ENCODE data around the gene SLC23A2. TPM values are rescaled to one million over a fixed set of nuclear protein-coding genes. Genes with fewer than 3 reads are reported as not detected.

SLC23A2 gene
- total RNA-seq, 2 experiments from 2014 or later, result 14.3 to 25.7 TPM

DNA sequence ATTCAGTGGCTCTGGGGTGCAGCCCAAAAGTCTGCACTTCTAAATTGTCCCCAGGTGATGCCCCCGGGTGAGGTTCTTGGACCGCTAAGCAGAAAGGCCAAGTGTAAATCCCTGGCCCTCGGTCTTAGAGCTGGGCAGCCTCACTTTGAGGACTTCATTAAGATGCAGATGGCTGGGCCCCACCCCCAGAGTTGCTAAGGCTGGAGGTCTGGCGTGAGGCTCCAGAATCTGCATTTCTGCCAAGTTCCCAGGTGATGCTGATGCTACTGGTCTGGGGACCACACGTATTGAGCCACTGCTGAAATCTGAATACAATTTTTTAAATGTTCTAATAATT is 735 bp upstream of the SLC23A2 start:
- Histone ChIP-seq H3K4me2 (ENCODE audit: low read length) (peak overlapping the region; percentile 88), H3K4me1 (ENCODE audit: insufficient read depth, low read length, poor library complexity, severe bottlenecking) (peaks cover 40% of the 10 kb centered on the region), H3K9me2 (ENCODE audit: insufficient read depth, low read length) (no peaks in the 10 kb centered on the region), H3K9me3 (ENCODE audit: low read length) (no peaks in the 10 kb centered on the region), H4K20me1 (ENCODE audit: insufficient read depth, low read length) (peaks cover 11% of the 10 kb centered on the region), H3K4me3 (ENCODE audit: low read depth, low read length, poor library complexity, severe bottlenecking) (peak overlapping the region; percentile 90), H3K27ac (ENCODE audit: low read depth, low read length, poor library complexity, severe bottlenecking) (no peak overlapping the region), H3K36me3 (ENCODE audit: insufficient read depth, low read length) (no peaks in the 10 kb centered on the region), H2AFZ (ENCODE audit: low read length) (peak overlapping the region; percentile 96), H3K79me2 (ENCODE audit: insufficient read depth, low read depth, low read length) (peaks cover 37% of the 10 kb centered on the region)
- CTCF ChIA-PET (ENCODE audit: unreplicated experiment), result no interaction called here
- POLR2A ChIA-PET, result interaction anchor here (0.6 kb wide), 1 partner anchor 15 kb away, joined by 3 read pairs; no protein-coding TSS in a partner anchor
- no peak for TF ChIP-seq EZH2phosphoT487 (IDR thresholded peaks at IDR 0.05; ENCODE audit: borderline replicate concordance, low read depth, low read length)
- TF ChIP-seq, protein P1, sequence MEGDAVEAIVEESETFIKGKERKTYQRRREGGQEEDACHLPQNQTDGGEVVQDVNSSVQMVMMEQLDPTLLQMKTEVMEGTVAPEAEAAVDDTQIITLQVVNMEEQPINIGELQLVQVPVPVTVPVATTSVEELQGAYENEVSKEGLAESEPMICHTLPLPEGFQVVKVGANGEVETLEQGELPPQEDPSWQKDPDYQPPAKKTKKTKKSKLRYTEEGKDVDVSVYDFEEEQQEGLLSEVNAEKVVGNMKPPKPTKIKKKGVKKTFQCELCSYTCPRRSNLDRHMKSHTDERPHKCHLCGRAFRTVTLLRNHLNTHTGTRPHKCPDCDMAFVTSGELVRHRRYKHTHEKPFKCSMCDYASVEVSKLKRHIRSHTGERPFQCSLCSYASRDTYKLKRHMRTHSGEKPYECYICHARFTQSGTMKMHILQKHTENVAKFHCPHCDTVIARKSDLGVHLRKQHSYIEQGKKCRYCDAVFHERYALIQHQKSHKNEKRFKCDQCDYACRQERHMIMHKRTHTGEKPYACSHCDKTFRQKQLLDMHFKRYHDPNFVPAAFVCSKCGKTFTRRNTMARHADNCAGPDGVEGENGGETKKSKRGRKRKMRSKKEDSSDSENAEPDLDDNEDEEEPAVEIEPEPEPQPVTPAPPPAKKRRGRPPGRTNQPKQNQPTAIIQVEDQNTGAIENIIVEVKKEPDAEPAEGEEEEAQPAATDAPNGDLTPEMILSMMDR (conservative IDR thresholded peaks at IDR 0.05; ENCODE audit: low read length), result no peak
- BruUV-seq (replicated peaks), result no TSS peak
- no peak for DNase-seq (ENCODE audit: low spot score)
- intact Hi-C loops (cut with micrococcal nuclease; ENCODE audit: unreplicated experiment), result loop anchor here (5.0 kb wide), 1 partner anchor 90 kb away; no protein-coding TSS in a partner anchor

DNA sequence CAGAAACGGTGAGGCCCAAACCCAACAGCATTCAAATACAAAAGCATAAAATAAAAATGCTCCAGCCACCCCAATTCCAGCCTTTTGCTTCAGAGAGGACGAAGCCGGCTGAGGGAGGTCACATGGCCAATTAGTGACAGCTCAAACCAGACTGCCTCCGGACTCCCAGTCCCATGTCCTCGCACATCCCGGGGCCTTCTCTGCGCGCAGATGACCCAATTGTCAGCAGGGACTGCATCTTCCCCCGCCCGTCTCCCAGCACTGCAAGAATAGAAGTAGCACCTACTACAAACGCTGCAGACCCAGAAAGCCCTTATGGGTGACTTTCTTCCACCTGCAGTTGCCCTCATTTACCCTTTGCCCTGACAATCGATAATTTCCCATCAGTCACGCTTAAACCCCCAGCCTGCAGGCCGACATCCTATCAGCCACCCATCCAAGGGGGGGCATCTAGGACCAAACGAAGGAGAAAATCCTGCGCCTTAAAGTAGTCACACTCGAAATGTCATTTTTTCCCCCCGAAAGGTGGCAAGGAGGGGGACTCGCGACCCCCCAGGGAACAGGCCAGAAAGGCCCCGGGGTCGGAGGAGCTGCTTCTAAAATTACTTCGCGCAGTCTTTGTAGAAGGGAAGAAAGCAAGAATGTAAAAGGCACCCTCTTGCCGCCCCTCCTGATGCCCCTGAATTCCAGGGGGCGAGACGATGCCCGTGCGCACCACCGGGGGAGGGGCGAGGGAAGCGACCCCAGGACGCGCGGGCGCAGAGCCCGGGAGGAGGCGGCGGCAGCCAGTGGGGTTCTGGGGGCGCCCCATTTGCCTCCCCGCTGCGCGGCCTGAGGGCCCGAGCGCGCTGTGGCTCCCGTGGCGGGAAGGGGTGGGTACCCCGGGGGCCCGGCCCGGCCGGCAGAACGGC is 792 bp downstream of the SLC23A2 start:
- Histone ChIP-seq H3K4me2 (ENCODE audit: low read length) (peak overlapping the region; percentile 93), H3K4me3 (ENCODE audit: low read depth, low read length, poor library complexity, severe bottlenecking) (peak overlapping the region; percentile 90), H2AFZ (ENCODE audit: low read length) (peak overlapping the region; percentile 9; the same call in 1 of the 2 replicates), H3K4me1 (ENCODE audit: insufficient read depth, low read length, poor library complexity, severe bottlenecking) (peaks cover 44% of the 10 kb centered on the region), H3K79me2 (ENCODE audit: insufficient read depth, low read depth, low read length) (peaks cover 42% of the 10 kb centered on the region), H3K9me2 (ENCODE audit: insufficient read depth, low read length) (no peaks in the 10 kb centered on the region), H3K9me3 (ENCODE audit: low read length) (no peaks in the 10 kb centered on the region), H3K36me3 (ENCODE audit: insufficient read depth, low read length) (no peaks in the 10 kb centered on the region), H3K27ac (ENCODE audit: low read depth, low read length, poor library complexity, severe bottlenecking) (no peak overlapping the region), H4K20me1 (ENCODE audit: insufficient read depth, low read length) (peaks cover 11% of the 10 kb centered on the region)
- POLR2A ChIA-PET, result interaction anchor here (1.2 to 3.4 kb wide), 7 partner anchors 10 to 100 kb away, joined by 3 to 10 read pairs (median 4); no protein-coding TSS in a partner anchor
- BruUV-seq (replicated peaks), result no TSS peak
- TF ChIP-seq, protein P1 (conservative IDR thresholded peaks at IDR 0.05; ENCODE audit: low read length), result no peak
- TF ChIP-seq EZH2phosphoT487 (IDR thresholded peaks at IDR 0.05; ENCODE audit: borderline replicate concordance, low read depth, low read length), result no peak
- intact Hi-C loops (cut with micrococcal nuclease; ENCODE audit: unreplicated experiment), result loop anchor here (2.0 to 5.0 kb wide), 2 partner anchors 78 to 92 kb away; no protein-coding TSS in a partner anchor
- DNase-seq (ENCODE audit: low spot score), result peak; percentile 33
- CTCF ChIA-PET (ENCODE audit: unreplicated experiment), result no interaction called here
